Measurements from ENCODE around the gene ZNF865. TPM values are rescaled to one million over a fixed set of nuclear protein-coding genes. Genes with fewer than 3 reads are reported as not detected.

Gene ZNF865
- 1.8 TPM for total RNA-seq

DNA sequence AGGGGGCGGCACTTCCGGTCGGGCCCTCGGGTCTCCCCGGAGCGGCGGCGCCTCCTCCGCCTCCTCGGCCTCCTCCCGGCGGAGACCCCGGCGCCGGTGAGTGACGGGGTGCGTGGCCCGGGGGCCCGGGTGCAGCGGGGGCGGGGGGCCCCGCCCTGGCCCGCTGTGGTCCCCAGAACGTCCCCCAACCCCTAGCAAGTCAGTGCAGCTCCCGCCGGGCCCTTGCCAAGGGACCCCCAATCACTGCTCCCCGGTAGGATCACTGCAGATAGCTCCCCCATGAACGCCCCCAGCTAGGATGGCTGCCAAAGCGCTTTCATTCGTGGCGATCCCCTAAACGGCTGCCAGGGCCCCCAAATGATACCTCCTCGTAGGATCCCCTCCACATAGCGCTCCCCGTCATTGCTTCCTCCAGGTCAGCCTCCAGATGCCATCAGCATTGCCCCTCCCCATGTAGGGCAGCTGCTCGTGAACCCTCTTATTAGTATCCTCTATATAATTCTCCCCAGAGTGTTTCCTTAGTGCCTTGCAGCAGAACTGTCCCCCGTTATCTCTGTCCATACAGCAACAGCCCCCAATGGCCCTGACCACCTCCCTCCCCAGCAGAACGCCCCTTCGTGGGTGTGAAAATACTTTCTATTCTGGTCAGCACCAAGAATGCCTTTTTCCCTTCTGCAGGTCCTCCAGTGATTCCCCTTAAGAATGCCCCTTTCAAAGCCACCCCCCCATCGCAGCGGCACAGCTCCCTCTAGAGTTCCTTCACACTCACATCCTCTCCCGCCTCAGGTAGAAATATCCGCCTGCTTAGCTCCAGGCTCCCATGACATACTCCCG, at the start of gene ZNF865:
ZNF865 (plus strand) TSS at position 11 of the 834 bp plus-strand sequence. CDS start 7,972 bp downstream, outside the sequence.

DNA sequence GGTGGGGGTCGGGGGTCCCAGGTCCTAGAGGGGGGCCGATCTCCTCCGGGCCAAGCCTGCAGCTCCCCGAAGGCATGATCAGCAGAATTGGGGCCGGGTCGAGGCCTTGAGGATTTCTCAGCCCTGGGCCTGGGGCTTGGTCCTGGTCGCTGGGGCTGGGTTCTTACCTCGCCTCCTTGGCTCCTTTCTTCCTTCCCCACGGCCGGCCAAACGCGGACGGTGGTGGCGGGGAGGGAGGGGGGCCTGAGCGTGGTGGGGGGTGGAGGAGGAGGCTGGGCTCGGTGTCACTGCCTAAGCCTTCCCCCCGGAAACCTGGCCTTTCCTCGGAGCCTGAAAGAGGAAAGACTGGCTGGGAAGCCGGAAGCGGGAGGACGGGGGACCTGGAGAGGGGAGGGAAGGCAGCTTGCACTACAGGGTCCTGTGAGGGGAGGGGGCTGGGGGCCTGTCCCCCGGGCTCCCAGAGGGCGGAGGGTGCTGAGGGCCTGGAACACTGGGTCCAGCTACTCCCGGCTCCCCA, 24.8 kb upstream of the ZNF865 start, which contains the start of gene ZNF579:
ZNF579 (minus strand) TSS at position 221 of the 517 bp plus-strand sequence. CDS start 1,209 bp downstream, outside the sequence.

DNA sequence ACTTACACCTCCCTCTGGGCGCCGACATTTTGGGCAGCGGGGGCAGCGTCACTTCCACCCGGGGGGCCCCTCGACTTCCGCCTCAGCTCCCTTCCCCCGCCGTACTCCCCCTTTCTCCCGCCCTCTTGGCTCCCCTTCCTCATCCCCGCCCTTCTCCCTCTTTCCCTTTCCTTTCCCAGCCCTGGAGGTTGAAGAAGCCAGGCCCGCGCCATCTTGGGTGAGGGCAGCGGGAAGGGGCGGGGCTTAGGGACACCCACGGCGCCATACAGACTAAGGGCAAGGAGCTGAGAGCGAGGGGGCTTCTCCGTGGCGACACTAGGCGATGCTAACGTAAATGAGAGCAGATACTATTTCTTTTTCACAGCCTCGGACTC, 6.0 kb upstream of the ZNF865 start, which contains the start of gene FIZ1:
FIZ1 (minus strand) TSS at position 50 of the 374 bp plus-strand sequence. CDS start 1,652 bp downstream, outside the sequence.

DNA sequence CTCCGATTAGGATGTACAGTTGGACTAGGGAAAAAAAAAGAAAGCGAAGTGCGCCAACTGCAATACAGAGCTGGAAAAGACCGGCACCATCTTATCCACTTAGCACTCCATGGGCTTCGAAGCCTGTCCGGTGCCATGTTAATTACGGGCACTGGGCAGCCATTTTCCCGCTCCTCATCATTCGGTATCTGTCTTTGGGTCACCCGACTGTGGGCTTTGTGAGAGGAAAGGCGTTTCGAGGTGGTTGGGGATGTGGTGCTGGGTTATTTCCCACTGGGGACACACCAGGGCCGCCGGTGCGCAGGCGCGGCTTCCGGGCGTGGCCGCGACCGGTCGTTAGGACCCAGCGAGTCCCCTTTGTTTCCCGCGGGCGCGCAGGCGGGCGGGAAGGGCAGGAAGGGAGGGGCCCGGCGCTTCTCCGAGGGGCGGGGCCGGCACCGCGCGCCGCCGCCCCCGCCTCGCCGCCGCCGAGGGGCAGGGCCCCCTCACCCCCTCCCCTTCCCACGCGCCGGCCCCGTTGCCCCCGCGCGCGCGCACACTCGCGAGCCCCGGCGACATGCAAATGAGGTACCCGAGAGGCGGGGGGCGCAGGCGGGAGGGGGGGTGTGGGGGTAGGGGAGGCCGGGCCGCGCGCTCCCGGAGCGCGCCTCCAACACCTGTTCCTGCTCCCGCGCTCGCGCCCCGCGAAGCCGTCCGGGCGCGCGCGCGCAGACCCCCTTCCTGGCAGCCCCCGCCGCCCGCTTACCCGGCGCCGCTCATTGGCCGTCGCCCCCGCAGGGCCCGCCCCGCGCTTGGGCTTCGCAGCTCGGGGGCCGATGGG, 5.4 kb upstream of the ZNF865 start, which contains the start of gene ZNF524:
ZNF524 (plus strand) TSS at position 447 of the 820 bp plus-strand sequence. CDS start 1,825 bp downstream, outside the sequence.

DNA sequence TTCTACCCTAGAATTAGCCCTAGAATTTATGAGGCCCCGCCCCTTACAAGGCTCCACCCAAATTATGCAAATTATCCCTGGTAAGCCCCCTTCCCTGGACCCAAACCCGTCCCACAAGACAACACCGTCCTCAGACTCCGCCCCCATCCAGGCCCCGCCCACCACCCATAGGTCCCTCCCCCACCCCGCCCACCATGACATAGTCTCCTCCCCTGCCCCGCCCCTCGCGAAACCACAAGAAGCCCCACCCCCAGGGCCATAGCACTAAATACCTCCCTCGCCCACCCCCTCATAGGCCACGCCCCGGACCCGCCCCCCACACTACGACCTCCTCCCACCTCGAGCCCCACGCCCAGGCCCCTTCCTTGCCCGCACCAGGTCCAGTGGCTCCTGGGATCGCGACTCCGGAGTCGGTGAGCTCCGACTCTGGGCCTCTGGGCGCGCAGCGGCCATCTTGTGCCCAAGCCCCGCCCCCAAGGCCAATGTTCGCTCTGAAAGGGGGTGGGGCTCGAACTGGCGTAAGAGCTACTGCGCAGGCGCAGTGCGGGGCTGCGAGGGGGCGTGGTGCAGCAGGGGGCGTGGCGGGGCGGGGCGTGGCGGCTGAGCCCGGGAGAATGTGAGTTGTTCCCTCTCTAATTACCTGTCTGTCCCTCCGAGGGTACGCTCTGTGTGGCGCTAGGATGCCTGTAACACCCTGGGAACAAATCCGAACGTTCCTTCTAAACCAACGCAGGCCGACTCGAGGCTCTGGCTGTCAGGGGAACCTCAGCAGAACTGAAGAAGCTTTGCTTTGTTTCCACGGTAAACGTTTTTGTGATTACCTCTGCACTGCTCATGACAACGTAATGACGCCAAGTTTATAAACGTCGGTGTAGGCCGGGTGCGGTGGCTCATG, 18.9 kb downstream of the ZNF865 start, which contains the start of gene ZNF784:
ZNF784 (minus strand) TSS at position 458 of the 895 bp plus-strand sequence; CDS start at position 453, 5 bp downstream.

DNA sequence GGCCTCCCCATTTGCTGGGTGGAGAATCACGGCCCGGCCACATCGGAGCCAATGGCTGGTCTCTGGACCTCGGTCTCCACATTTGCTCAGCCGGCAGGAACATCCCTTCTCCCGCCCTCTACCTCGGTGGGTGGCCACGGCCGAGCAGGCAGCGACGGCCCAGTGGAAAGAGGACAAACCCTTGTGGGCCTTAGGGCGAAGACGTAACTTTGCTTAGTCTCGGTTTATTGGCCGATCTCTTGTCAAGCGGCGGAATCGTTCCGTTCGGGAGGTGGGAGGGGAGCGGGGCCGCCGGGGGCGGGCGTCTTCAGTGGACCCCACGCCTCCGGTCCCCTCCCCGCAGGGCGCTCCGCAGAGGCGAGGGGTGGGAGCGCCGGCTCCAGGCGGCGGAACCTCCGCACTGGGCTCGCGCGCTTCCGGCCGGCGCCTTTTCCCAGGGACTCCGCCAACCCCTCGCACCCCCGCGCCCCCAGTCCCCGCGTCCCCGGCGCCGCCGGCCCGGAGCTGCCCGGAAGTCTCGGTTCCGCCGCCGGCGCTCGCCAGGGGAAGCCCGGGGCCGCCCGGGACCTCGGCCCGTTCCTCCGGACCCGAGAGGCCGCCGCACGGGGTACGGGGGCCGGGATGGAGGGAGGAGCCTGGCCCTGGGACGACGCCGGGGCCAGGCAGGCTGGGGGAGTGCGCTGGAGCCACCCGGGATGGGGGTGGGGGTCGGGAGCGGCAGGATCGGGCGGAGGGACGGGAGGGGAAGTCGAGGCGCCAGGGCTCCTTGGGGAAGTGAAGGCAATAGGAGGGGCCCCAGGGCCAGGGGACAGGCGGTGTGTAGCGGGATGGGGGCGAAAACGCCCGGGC, 35.4 kb downstream of the ZNF865 start, which contains the start of gene ZNF580:
ZNF580 (plus strand) TSS at position 426 of the 849 bp plus-strand sequence. CDS start 1,507 bp downstream, outside the sequence.

DNA sequence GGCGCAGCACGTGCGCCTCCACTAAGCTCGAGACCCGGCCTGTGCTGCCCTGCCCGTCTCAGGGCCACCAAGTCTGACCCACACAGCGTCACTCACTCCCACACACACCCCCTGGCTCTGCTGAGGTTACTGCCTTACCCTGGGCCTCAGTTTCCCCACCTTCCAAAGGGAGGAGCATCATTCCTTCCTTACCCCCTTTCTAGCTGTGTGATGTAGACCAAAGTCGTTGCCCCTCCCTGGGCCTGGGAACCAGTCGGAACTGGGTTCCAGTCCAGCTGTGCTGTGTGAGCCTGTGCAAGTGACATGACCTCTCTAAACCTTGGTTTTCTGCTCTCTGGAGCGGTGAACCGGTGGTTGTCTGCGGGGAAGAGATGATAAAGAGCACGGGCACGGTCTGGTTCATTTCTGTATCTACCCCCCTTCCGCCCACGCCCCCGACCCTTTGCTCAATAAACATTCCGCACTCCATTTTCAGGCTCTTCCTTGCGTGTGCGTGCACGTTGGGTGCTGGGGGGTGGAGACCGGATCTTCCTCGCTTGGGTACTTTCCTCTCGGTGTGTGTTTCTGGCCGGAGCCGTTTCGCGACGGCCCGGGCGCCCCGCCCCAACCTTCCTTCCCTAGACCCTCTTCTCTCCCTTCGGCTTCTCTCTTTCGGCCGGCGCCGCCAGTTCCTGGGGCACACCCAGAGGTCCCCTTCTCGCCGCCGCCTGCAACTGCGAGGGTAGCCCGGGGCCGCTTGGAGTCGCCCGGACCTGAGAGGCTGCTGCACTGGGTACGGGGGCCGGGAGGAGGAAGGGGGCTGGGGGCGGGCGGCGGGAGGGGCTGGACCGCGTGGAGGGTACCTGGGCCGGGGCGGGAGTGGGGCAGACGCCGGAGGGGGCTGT, 37.8 kb downstream of the ZNF865 start, which contains the start of gene ZNF581:
ZNF581 (plus strand) TSS at position 647 of the 884 bp plus-strand sequence. CDS start 923 bp downstream, outside the sequence.

DNA sequence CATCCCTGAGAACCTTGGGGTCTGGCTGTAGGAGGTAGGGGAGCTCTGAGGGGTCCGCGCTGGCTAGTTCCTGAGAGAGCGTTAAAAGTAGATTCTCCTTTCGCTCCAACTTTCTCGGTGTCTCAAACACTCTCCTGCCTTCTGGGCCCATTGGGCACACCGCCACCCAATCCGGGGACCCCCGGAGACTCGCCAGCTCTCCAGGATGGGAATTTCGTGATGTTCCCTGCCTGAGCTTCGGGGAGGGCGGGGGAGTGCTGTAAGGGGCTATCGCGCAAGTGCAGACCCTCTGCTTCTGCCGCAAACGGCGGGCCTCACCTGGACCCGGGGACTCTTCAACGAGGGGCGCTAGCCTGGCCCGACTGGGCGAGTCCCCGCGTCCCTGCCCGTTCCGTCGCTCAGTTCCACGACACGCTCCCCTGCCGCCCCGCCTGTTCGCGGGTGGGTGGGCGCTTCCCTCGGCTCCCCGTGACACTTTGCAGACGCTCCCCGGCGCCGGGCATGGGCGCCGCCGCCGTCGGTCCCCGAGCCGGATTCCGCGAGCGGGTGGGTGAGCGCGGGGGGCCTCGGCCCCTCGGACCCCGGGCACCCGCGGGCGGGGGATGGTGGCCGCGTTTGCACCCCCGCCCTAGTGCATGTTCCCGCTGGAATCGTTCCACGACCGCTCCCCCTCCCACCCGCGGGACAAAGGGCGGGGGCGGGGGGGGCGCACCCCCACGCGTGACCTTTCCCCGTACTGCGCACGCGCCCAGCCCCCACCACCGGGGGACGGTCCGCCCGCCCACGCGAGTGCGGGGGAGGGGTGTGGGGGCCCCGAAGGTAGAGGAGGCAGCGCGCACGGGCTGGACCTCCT, 42.5 kb downstream of the ZNF865 start, which contains the start of gene CCDC106:
CCDC106 (plus strand) TSS at position 481 of the 853 bp plus-strand sequence. CDS start 835 bp downstream, outside the sequence.

DNA sequence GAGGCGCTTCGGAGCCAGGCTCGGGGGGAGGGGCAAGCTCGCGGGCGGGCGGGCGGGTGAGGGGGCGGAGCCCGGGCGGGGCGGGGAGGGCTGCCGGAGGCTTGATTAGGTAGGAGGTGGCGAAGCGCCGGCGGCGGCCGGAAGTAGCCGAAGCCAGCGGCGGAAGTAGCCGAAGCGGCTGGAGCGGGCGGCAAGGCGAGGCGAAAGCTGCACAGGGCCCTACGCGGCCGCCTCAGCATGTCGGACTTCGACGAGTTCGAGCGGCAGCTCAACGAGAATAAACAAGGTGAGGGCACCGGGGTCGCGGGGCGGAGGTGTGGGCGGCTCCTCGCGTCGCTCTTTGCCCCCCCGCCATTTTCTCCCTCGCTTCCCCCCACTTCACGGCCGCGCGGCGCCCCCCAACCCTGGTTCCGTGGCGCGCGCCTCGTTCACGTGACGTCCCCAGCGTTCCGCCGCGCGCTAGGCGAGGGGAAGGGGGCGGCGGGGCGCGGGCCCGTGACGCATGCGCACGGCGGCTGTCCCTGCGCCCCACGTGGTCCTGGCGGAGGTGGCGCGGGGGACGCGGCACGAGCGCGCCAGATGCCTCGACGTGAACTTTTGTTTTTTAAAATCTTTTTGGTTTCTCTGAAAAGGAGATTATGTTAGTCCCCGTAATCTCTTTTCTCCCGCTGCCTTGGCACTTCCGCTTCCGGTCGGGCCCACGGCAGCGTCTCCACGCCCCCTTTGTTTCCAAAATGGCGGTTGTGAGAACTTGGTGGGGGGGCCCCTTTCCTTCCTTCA, 49.6 kb downstream of the ZNF865 start, which contains the start of gene U2AF2:
U2AF2 (plus strand) TSS at position 168 of the 780 bp plus-strand sequence; CDS start at position 238, 70 bp downstream.

Other genes with a start within 250 kb of the ZNF865 start
- not detected for gene GARIN5B, start 242.4 kb upstream of the ZNF865 start, total RNA-seq
- 0.23 TPM for gene IL11, start 235.2 kb upstream of the ZNF865 start, total RNA-seq
- not detected for gene TMEM190, start 228.8 kb upstream of the ZNF865 start, total RNA-seq
- not detected for gene TMEM238, start 221.4 kb upstream of the ZNF865 start, total RNA-seq
- 129 TPM for gene RPL28, start 219.7 kb upstream of the ZNF865 start, total RNA-seq
- 43.4 TPM for gene UBE2S, start 197.9 kb upstream of the ZNF865 start, total RNA-seq
- gene SHISA7, start 162.3 kb upstream of the ZNF865 start, total RNA-seq, result 4.6 TPM
- gene ISOC2, start 144.0 kb upstream of the ZNF865 start, total RNA-seq, result 20.5 TPM
- not detected for gene C19orf85, start 140.9 kb upstream of the ZNF865 start, total RNA-seq
- 1.6 TPM for gene ZNF628, start 129.0 kb upstream of the ZNF865 start, total RNA-seq
- 20.3 TPM for gene NAT14, start 120.5 kb upstream of the ZNF865 start, total RNA-seq
- 0.23 TPM for gene SSC5D, start 117.2 kb upstream of the ZNF865 start, total RNA-seq
- not detected for gene SBK2, start 68.5 kb upstream of the ZNF865 start, total RNA-seq
- gene SBK3, start 60.1 kb upstream of the ZNF865 start, total RNA-seq, result not detected
- gene ZNF579, start 24.8 kb upstream of the ZNF865 start, total RNA-seq, result 4.6 TPM
- gene FIZ1, start 6.1 kb upstream of the ZNF865 start, total RNA-seq, result 5.3 TPM
- 3.0 TPM for gene ZNF524, start 5.4 kb upstream of the ZNF865 start, total RNA-seq
- 6.5 TPM for gene ZNF784, start 18.9 kb downstream of the ZNF865 start, total RNA-seq
- gene ZNF580, start 35.4 kb downstream of the ZNF865 start, total RNA-seq, result 6.9 TPM
- 7.8 TPM for gene ZNF581, start 38.0 kb downstream of the ZNF865 start, total RNA-seq
- gene CCDC106, start 42.6 kb downstream of the ZNF865 start, total RNA-seq, result 16.6 TPM
- gene U2AF2, start 49.4 kb downstream of the ZNF865 start, total RNA-seq, result 76.1 TPM
- 33.2 TPM for gene EPN1, start 69.6 kb downstream of the ZNF865 start, total RNA-seq
- gene NLRP9, start 132.8 kb downstream of the ZNF865 start, total RNA-seq, result not detected
- not detected for gene RFPL4A, start 153.4 kb downstream of the ZNF865 start, total RNA-seq
- gene RFPL4AL1, start 163.5 kb downstream of the ZNF865 start, total RNA-seq, result not detected
- gene NLRP11, start 226.4 kb downstream of the ZNF865 start, total RNA-seq, result under 0.01 TPM
- under 0.01 TPM for gene NLRP4, start 230.9 kb downstream of the ZNF865 start, total RNA-seq

Data from diencephalon (tissue), 1 donor.